ENCODE data around the gene CCL19.

GRCh38 chr9:34723141-34723540 is 32.1 kb upstream of the CCL19 start:
- TF ChIP-seq PATZ1 (CRISPR knock-in tag; IDR thresholded peaks at IDR 0.05; ENCODE audit: borderline replicate concordance) (no peak), ZFP30 (CRISPR knock-in tag; IDR thresholded peaks at IDR 0.05) (no peak), SNAI2 (CRISPR knock-in tag; IDR thresholded peaks at IDR 0.05) (no peak), TOX (CRISPR knock-in tag; IDR thresholded peaks at IDR 0.05; ENCODE audit: borderline replicate concordance) (no peak), CREB5 (CRISPR knock-in tag; IDR thresholded peaks at IDR 0.05; ENCODE audit: low read depth) (no peak), POU6F1 (CRISPR knock-in tag; IDR thresholded peaks at IDR 0.05; ENCODE audit: borderline replicate concordance, low read depth) (no peak)

Data from SK-N-SH treated with all-trans-retinoic acid at 6 μM for 48 hours (cell line).